ENCODE data around the gene REV3L. TPM values are rescaled to one million over a fixed set of nuclear protein-coding genes. Genes with fewer than 3 reads are reported as not detected.

REV3L gene
- total and polyA plus RNA-seq, 9 of the 15 experiments (the other 6 are each of a cell fraction or from before 2014, with no cell fraction given): 5.5 to 24.4 (median 14.4) TPM

DNA sequence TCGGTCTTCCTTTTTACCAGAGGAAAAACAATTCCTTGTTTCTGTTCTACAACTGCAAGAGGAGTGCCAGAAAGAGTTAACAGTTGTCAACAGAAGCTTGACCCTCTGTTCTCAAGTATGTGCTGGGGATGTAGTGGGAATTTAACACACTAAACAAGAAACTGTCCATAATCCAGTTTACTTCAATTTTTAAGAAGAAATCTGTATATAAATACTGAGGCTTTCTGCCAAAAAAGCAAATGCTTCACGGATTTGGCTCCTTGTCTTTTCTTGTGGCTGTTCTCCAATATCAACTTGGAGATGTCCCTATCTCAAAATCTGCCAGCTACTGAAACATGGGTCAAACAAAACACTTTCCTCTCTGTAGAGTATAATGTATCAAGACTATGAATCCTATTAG is 26.8 kb downstream of the REV3L start:
- H3K79me2 ChIP-seq (ENCODE audit: control insufficient read depth, insufficient read depth, low read length): peaks cover 73% of the 10 kb centered on the region
- TF ChIP-seq CBX8 (IDR thresholded peaks at IDR 0.05; ENCODE audit: borderline replicate concordance, extremely low read depth, low read depth, low read length, poor library complexity, severe bottlenecking): no peak
- no peak for TF ChIP-seq TEAD1 (CRISPR knock-in tag; IDR thresholded peaks at IDR 0.05)
- TF ChIP-seq, protein P1, sequence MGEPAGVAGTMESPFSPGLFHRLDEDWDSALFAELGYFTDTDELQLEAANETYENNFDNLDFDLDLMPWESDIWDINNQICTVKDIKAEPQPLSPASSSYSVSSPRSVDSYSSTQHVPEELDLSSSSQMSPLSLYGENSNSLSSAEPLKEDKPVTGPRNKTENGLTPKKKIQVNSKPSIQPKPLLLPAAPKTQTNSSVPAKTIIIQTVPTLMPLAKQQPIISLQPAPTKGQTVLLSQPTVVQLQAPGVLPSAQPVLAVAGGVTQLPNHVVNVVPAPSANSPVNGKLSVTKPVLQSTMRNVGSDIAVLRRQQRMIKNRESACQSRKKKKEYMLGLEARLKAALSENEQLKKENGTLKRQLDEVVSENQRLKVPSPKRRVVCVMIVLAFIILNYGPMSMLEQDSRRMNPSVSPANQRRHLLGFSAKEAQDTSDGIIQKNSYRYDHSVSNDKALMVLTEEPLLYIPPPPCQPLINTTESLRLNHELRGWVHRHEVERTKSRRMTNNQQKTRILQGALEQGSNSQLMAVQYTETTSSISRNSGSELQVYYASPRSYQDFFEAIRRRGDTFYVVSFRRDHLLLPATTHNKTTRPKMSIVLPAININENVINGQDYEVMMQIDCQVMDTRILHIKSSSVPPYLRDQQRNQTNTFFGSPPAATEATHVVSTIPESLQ (CRISPR knock-in tag; IDR thresholded peaks at IDR 0.05): no peak
- TF ChIP-seq ZNF184 (CRISPR knock-in tag; IDR thresholded peaks at IDR 0.05): no peak
- no peak for TF ChIP-seq ZNF347 (CRISPR knock-in tag; IDR thresholded peaks at IDR 0.05; ENCODE audit: low read depth)
- TF ChIP-seq ZNF232 (CRISPR knock-in tag; IDR thresholded peaks at IDR 0.05): no peak
- no peak for TF ChIP-seq TAF15 (IDR thresholded peaks at IDR 0.05; ENCODE audit: low read depth, low read length)
- TF ChIP-seq, protein P2, sequence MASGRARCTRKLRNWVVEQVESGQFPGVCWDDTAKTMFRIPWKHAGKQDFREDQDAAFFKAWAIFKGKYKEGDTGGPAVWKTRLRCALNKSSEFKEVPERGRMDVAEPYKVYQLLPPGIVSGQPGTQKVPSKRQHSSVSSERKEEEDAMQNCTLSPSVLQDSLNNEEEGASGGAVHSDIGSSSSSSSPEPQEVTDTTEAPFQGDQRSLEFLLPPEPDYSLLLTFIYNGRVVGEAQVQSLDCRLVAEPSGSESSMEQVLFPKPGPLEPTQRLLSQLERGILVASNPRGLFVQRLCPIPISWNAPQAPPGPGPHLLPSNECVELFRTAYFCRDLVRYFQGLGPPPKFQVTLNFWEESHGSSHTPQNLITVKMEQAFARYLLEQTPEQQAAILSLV (tag; IDR thresholded peaks at IDR 0.05): no peak
- no peak for TF ChIP-seq PCBP1 (IDR thresholded peaks at IDR 0.05; ENCODE audit: low read depth, low read length, poor library complexity, severe bottlenecking)
- TF ChIP-seq ZNF23 (CRISPR knock-in tag; IDR thresholded peaks at IDR 0.05): no peak
- TF ChIP-seq, protein P3, sequence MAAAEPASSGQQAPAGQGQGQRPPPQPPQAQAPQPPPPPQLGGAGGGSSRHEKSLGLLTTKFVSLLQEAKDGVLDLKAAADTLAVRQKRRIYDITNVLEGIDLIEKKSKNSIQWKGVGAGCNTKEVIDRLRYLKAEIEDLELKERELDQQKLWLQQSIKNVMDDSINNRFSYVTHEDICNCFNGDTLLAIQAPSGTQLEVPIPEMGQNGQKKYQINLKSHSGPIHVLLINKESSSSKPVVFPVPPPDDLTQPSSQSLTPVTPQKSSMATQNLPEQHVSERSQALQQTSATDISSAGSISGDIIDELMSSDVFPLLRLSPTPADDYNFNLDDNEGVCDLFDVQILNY (CRISPR knock-in tag; IDR thresholded peaks at IDR 0.05): no peak
- no peak overlapping the region for H3K4me3 ChIP-seq
- H3K9me1 ChIP-seq (ENCODE audit: control insufficient read depth, insufficient read depth, low read length): no peaks in the 10 kb centered on the region
- FAIRE-seq (no peak), DNase-seq (ENCODE audit: extremely low read depth in 1 of 4, low spot score in 3 of 4) (no peak), ATAC-seq (no peak)
- BruUV-seq (replicated peaks): no TSS peak
- peaks cover 12% of the 10 kb centered on the region; the same call in 1 of the 3 replicates for H3K36me3 ChIP-seq (ENCODE audit: control insufficient read depth, insufficient read depth, low read length)
- H3K9me3 ChIP-seq (replicated peaks; ENCODE audit: control insufficient read depth, insufficient read depth, low read depth, low read length): no peaks in the 10 kb centered on the region
- ChIA-PET POLR2A (no interaction called here), CTCF (ENCODE audit: low intra/inter-chr PET ratio) (no interaction called here)
- in situ Hi-C loops (cut with MboI) (no loop called here), intact Hi-C loops (cut with micrococcal nuclease) (no loop called here)
- H3K9ac ChIP-seq (ENCODE audit: insufficient read depth in 1 of 2, low read depth in 2 of 2, low read length in 2 of 2): no peak overlapping the region
- no peaks in the 10 kb centered on the region for H3K27me3 ChIP-seq (ENCODE audit: control insufficient read depth in 2 of 2, insufficient read depth in 2 of 2, low read length in 2 of 2)
- H3K4me2 ChIP-seq (ENCODE audit: insufficient read depth, low read length): no peak overlapping the region
- H3K27ac ChIP-seq (ENCODE audit: extremely low read depth, low read depth, low read length): no peak overlapping the region
- no peak overlapping the region for H2AFZ ChIP-seq (ENCODE audit: low read depth, low read length)
- H4K20me1 ChIP-seq (replicated peaks; ENCODE audit: control insufficient read depth, insufficient read depth, low read length): no peaks in the 10 kb centered on the region
- WGBS (ENCODE audit: insufficient coverage, low coverage, missing lambda C conversion rate): 55% methylated on average over 2 of the region's 2 CpGs
- no peaks in the 10 kb centered on the region; a peak in 1 of 5 replicates for H3K4me1 ChIP-seq (replicated peaks in 1 of 2; ENCODE audit: control insufficient read depth in 2 of 2, insufficient read depth in 2 of 2, low read length in 2 of 2)
